ENCODE results near the gene SPPL3.
"Not testable (repeated sequence)": the region's sequence is repeated elsewhere in the genome, so short reads cannot be mapped to it uniquely, and the experiment has no call there.

The SPPL3 gene

DNA sequence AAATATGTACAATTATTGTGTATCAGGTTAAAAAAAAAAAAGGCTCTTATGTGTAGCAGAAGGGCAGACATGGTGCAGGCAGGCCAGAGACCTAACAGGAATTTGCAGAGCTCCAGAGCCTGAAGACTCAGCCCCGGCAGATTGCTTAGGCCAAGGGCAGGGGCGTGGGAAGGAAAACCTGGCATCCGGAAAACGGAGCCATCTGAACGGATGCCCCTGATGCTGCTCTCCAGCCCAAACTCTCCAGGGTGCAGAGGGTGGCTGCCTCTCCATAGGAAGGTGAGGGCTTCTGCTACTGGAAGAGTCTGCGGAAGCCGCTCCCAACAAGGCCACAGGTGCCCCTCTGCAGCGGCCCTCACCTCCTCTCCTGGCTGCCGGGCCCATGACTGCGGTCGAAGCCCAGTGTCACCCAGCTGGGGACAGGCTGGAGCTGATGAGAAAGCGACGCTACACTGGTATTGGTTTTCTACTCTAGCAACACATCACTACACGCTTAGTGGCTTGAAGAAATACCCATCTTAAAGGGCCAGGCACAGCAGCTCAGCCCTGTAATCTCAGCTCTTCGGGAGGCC is 159.2 kb downstream of the SPPL3 start:
- no peak for DNase-seq (ENCODE audit: low read depth)

DNA sequence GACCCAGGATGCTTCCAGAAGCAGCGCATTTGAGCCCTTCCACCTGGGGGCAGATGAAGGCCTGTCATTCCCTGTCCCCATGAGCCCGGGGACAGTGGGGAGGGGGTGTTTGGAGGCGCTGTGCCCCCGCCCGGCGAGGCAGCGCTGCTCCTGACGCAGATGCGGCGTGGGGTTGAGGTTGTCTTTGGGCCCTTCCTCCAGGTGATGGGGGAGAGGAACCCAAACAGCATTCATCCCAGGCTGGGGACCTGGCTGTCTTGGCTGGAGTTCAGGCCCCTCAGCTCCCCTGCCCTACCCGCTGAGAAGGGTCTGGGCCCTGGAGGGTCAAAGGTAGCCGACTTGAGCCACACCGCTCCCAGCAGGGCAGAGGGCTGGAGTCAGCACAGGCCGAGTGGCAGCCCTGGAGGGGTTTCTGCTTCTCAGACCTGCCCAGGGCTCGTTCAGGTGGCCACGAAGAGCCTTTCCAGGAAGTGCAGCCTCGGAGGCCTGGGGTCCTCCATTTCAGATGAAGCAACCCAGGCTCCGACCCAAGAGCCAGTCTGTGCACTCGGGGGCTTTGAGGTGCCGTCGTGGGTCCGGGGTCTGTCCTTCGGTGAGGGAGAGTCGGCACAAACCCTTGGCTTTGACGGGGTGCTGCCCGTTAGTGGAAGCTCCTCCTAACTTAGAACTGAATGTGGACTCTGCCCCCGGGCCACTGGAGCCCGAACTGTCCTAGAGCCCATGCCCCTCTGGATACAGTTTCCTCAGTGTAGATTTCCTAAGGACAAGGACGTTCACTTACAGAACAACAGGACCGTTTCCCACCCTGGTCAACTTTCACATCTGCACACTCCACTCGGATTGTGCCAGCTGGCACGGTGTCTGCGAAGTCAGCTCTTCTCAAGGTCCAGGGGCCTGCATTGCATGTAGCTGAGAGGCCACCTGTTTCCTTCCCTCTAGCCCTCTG is 162.4 kb downstream of the SPPL3 start:
- no peak for DNase-seq (ENCODE audit: low read depth)

DNA sequence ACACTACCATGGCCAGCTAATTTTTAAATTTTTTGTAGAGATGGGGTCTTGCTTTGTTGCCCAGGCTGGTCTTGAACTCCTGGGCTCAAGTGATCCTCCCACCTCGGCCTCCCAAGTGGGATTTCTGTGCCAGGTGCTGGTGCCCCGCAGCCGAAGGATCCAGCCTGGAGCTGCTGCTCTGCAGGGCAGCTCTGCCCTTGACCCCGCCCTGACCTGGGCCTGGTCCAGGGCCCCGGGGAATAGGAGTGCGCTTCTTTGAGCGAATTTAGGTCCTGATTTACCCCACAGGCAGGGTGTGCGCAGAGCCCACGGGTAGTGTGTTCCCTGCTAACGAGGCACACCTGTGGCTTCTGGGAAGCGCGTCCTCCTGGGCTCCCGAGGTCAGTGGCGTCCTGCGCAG is 163.3 kb downstream of the SPPL3 start:
- no peak for DNase-seq (ENCODE audit: low read depth)

DNA sequence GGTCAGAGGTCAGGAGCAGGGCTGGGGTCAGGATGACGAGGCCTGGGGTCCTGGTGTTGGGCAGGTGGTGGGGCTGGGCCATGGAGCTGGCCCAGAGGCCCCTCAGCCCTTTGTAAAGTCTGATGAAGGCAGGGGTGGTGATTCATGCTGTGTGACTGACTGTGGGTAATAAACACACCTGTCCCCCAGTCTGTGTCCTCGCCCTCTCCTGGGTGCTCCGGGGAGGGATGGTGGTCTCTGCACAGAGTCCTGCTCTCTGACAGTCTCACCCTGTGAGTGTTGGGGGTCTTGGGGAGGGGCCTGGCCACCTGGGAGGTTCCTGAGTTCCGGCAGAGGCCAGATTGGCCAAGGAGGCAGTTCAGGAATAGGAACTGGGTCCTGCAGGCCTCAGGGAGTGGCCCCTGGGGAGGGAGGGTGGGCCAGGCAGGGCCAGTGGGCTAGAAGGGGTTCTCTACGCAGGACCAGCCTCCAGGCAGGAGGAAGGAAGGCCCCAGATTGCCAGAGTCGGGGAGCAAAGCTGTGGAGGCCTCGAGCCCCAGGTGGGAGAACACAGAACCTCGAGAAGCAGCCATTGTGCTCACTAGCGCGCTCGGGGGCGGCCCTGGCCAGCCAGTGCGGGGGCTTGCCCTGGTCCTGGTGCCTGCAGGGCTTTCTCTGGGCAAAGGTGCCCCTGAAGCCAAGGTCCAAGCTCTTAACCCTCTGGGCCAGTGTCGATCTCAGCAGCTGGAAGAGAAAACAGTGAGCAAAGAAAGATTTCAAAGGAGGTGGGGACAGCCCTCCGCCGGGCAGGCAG is 164.1 kb downstream of the SPPL3 start:
- DNase-seq (ENCODE audit: low read depth) = no peak

DNA sequence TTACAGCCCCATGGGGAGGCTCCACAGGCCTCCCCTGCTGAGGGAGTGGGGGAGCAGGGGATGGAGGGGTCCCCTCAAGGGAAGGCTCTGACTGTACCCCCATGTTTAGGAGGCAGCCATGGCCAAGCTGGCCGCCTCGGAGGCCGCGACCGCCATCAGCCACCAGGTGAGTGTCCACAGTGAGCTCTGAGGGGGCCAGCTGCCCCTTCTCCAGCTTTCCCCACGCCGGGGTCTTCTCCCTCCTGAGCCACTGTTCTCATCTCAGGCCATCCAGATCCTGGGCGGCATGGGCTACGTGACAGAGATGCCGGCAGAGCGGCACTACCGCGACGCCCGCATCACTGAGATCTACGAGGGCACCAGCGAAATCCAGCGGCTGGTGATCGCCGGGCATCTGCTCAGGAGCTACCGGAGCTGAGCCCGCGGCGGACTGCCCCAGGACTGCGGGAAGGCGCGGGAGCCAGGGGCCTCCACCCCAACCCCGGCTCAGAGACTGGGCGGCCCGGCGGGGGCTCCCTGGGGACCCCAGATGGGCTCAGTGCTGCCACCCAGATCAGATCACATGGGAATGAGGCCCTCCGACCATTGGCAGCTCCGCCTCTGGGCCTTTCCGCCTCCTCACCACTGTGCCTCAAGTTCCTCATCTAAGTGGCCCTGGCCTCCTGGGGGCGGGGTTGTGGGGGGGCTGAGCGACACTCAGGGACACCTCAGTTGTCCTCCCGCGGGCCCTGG is 165.0 kb downstream of the SPPL3 start:
- no peak for DNase-seq (ENCODE audit: low read depth)

DNA sequence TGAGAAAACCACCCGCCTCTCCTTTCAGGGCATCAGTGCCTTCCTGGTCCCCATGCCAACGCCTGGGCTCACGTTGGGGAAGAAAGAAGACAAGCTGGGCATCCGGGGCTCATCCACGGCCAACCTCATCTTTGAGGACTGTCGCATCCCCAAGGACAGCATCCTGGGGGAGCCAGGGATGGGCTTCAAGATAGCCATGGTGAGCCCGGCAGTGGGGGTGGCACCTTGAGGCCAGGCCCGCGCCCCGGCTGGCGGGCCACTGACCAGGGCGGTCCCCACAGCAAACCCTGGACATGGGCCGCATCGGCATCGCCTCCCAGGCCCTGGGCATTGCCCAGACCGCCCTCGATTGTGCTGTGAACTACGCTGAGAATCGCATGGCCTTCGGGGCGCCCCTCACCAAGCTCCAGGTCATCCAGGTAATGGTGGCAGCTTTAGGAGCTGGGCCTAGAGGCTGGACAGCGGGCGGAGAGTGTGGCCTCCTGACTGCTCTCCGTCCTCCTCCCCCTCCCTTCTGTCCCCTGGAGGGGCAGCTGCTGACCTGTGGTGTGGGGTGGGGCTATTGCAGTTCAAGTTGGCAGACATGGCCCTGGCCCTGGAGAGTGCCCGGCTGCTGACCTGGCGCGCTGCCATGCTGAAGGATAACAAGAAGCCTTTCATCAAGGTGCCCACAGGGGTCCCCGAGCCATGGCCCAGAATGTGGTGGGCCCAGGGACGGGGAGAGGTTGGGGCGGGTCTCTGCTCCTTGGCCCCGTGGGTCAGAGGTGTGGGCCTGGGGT is 165.7 kb downstream of the SPPL3 start:
- DNase-seq (ENCODE audit: low read depth) = no peak

DNA sequence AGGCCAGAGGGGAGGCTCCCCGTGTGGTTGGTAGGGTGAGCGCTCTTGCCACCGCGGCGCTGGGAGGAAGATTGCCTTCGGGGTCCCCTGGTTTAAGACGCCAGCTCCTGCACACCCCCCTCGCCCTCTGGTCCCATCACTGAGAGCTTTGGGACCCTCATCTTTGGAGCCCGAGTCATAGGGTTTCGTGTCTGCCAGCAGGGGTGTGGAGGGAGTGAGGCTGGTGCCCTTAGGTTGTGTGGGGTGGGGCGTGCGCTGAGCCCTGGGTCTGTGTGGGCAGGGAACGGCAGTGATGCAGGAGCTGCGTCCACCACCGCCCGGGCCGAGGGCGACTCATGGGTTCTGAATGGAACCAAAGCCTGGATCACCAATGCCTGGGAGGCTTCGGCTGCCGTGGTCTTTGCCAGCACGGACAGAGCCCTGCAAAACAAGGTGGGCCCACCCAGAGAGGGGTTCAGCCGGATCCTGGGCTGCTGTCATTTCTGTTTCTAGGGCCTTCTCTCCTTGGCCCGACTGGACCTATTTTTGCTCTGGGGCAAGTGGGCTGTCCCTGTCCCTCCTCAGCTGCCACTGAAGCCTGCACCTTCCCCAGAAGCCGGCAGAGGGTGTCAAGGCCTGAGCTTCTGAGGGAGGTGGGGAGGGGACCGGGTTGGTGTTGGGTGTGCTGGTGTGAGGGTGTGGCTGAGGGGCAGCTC is 166.5 kb downstream of the SPPL3 start:
- DNase-seq (ENCODE audit: low read depth) = no peak

DNA sequence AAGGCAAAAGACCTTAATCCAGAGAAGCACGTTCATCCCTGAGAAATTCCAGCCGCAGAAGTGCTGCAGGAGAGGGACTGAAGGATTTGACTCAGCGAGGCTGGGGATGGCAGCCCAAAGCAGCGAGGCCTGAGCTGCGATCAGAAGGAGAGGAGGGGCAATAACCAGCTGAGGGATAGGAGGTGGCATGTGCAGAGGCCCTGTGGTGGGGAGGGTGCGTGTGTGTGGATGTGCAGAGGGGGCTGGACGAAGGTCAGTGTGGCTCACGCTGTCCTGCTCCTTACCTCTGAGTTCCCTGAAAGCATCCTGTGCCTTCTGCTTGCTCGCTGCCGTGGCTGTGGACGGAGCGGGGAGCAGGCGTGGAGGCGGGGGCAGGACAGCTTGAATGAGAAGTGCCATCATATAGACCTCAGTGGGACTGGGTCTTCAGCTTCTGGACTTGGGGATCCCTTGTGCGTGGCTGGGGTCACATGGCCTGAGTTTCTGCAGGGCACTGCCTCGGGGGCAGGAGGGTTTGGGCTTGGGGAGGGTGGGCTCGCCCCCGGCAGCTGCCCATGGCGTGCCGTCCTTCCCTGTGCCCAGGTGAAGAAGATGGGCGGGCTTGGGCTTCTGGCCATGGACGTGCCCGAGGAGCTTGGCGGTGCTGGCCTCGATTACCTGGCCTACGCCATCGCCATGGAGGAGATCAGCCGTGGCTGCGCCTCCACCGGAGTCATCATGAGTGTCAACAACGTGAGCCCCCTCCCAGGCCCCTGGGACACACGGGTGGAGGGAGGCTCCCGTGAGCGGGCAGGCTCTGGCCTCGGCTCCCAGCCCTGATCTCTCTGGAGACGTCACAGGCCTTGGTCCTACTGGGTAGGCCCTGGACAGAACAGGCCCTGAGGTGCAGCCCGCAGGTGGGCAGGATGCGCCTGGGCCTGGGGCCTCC is 167.5 kb downstream of the SPPL3 start:
- no peak for DNase-seq (ENCODE audit: low read depth)

DNA sequence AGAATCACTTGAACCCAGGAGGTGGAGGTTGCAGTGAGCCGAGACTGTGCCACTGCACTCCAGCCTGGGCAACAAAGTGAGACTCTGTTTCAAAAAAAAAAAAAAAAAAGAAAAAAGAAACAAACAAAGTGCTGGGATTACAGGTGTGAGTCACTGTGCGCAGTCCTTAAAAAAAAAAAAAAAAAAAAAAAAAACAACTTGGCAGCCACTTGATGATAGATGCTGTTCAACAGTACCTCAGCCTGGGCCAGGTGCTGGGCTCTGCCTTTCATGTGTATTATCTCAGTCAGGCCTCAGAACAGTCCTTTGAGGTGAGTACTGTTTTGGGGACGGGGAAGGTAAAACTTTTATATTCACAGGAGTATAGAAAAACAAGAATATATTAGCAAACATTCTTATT is 169.0 kb downstream of the SPPL3 start:
- no peak for DNase-seq (ENCODE audit: low read depth)

DNA sequence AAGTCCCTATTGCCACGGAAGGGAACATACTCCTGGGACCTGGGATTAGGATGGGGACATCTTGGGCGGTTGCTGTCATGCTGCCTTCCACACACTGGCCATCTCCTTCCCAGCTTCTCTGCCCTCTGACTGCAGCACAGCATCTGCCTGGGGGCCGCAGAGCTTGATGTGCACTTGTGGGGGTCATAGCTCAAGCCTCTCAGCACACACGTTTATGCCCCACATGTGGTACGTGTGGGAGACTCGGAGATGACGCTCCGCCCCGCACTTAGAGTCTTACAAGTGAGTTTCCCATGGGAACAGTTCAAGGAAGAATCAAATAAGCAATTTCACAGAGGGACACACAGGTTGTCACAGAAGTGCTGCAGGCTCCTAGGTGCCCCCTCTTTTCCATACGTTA is 169.9 kb downstream of the SPPL3 start:
- no peak for DNase-seq (ENCODE audit: low read depth)

DNA sequence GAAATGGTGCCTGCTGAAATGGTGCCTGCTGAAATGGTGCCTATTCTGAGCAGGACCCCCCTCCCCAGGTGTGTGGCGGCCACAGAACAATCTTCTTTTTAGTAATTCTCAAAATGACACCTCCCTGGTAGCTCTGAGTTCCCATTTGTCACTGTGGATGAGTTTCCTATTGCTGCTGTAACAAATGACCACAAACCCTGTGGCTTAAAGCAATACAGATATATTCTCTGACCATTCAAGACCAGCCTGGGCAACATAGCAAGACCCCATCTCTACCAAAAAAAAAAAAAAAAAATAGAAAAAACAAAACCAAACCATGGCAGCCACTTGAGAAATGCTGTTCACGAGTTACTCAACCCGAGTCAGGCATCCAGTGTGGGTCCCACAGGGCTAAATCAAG is 170.6 kb downstream of the SPPL3 start:
- DNase-seq (ENCODE audit: low read depth) = no peak

DNA sequence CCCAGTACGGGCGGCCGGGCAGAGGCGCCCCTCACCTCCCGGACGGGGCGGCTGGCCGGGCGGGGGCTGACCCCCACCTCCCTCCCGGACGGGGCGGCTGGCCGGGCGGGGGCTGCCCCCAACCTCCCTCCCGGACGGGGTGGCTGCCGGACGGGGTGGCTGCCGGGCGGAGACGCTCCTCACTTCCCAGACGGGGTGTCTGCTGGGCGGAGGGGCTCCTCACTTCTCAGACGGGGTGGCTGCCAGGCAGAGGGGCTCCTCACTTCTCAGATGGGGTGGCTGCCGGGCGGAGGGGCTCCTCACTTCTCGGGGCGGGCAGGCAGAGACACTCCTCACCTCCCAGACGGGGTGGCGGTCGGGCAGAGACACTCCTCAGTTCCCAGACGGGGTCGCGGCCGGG is 172.0 kb downstream of the SPPL3 start:
- DNase-seq (ENCODE audit: low read depth) = not testable (repeated sequence)

DNA sequence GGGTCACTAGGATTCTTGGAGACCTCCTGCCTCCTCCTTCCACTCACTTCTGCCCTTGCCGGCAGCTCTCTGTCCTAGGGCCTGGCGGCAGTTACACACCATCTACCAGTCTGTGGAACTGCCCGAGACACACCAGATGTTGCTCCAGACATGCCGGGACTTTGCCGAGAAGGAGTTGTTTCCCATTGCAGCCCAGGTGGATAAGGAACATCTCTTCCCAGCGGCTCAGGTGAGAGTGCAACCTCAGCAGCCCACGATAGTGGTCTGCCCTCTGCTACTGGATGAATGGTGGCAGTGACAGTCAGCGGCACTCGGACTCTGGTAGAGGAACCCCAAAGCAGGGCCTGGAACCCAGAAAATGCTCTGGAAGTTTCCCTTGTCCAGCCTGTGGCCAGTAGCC is 177.2 kb downstream of the SPPL3 start:
- no peak for DNase-seq (ENCODE audit: low read depth)

DNA sequence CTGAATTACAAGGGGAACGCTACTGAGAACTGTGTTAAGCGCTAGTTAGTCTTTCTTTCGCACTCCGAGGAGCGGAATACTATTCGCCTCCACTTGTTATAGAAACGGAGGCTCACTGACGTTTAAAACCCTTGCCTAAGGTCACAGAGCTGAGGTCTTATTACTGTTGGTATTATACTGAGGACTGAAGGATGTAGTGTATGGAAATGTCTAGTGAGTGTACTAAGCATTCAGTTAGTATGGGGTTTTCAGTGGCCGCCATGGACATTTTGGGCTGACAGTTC is 177.7 kb downstream of the SPPL3 start:
- no peak for DNase-seq (ENCODE audit: low read depth)

DNA sequence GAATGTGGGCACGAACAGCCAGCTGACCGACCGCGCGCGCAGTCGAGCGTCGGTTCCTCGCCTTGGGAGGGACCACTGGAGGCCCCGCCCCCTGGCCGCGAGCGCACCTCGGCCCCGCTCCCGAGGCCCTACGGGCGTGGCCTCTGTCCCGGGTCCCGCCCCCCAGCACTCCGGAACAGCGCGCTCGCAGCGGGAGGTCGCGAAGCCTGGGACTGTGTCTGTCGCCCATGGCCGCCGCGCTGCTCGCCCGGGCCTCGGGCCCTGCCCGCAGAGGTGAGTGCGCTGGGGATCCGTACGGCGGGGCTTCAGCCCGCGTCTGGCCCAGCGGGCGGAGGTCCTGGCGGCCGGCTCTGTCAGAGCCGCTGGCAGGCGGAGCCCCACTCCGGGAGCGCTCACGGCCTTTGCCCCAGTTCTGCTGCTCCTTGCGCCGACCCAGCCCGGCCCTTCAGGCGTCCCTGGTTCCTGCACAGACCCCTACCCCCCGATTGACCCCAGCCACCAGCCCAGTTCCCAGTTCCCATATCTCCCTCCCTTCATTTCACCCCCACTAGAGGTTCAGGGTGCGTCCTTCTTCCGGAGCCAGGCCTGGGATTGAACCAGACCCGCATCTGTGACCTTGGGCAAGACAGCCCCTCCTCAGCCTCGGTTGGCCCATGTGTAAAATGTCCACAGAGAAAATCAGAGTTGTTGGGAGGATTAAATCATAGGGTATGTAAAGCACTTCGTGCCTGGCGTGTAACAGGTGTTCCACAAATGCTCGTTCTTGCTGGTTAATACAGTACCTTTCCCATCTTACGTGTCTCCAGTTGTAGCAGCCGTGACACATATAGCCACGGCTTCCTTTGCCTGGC is 178.3 kb downstream of the SPPL3 start, which contains the start of gene ACADS:
Gene ACADS, plus strand, starts transcription at position 168 of the 851 bp plus-strand sequence. Its CDS starts 60 bp downstream, at position 228.
- DNase-seq (ENCODE audit: low read depth) = peak; percentile 57

DNA sequence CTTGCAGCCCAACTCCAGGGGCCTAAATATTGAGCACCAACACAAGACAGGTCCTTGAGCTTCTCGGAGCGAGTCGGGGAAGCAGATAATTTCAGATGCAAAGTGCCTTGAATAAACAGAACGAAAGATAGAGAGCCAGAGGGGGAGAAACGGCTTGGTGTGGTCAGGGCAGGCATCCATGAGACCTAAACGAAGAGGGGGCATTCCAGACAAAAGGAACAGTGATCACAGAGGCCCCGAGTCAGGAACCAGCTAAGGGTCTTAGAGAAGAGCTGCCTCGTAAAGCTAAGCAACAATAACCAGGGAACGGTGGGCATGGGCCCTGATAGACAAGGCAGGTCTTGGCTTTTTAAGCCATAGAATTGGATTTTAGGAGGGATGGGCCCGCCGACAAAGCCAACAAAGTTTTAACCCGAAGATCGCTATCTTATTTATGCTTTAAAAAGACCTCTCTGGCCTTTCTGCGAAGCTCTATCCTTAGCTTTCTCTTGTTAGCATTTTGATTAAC is 179.0 kb downstream of the SPPL3 start:
- no peak for DNase-seq (ENCODE audit: low read depth)

DNA sequence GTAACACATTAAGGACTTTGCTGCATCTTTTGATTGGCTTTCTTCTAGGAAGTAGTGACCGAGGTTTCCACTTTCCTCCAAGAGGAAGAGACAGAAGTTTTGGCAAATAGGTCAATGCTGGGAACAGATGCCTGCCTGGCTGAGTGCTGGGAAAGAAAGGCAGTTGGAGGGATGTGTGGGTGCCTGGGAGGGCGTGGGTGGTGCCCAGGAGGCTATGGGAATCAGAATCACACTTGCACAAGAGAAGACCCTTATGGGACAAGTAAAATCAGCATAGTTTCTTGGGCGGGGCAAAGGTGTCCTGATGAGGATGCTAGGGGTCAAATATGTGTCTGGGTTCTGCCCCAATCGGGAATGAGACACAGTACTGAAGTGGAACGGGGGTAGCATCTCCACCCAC is 179.4 kb downstream of the SPPL3 start:
- no peak for DNase-seq (ENCODE audit: low read depth)

DNA sequence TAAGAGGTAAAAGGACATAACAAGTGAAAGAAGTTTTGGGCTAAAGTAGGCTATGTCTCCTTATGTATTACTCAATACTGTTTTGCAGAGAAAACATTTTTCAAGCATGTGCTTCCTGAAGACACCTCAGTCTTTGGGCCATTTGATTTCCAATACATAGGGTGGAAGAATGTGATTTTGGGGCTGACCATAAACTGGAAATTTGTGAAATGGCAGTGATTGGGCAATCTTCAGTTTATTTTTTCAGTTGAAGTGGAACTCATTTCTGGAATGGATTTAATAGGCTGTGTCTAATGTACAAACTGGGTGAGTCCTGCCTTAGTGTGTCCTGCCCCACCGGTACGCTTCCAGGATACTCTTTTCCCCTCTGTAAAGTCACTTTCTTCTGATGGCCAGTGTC is 181.4 kb downstream of the SPPL3 start:
- DNase-seq (ENCODE audit: low read depth) = no peak

DNA sequence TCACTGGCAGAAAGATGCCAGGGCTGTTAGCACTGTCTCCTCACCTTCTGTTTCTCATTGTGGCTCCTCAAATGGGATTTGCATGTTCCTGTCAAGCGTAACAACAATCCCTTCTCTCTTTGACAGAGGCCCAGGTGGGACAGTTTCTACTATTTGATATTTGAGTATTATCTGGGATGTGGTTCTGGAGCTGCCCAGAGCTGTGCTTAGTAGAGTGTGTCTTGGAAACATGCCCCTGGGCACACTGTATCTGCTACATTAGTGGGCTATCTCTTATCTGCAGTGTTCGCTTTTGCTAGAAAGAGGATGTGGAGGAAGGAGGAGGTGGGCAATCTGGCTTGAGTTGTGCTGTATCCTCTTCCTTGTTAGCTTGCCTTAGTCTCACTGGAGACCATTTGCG is 182.3 kb downstream of the SPPL3 start:
- DNase-seq (ENCODE audit: low read depth) = no peak

All from fibroblast of the conjunctiva (primary cell).